H9 (cell line): ENCODE data around the gene LSP1. TPM values are rescaled to one million over a fixed set of nuclear protein-coding genes. Genes with fewer than 3 reads are reported as not detected.

ENCODE experiments used
- DNase-seq: peaks from one replicate; pipeline ENCODE4 v3.0.0-alpha.2; 2017
- H2AFZ ChIP-seq: one replicate; pipeline ENCODE4 v1.6.1; 2013; ENCODE audit warnings: mild to moderate bottlenecking, low read length, control low read depth, moderate library complexity
- H2AK5ac ChIP-seq: 2 replicates; pipeline ENCODE4 v1.6.1; 2013; ENCODE audit warnings: low read length, control low read depth, mixed read lengths; ENCODE audit not compliant: insufficient read length
- H2BK120ac ChIP-seq: one replicate; pipeline ENCODE4 v1.6.1; 2013; ENCODE audit warnings: low read depth, mild to moderate bottlenecking, low read length, control low read depth, inconsistent platforms; ENCODE audit not compliant: poor library complexity, severe bottlenecking
- H2BK12ac ChIP-seq: 2 replicates; pipeline ENCODE4 v1.6.1; 2013; ENCODE audit warnings: low read length, control low read depth, mixed read lengths, low read depth; ENCODE audit not compliant: insufficient read length
- H2BK15ac ChIP-seq: 2 replicates; pipeline ENCODE4 v1.6.1; 2013; ENCODE audit warnings: low read depth, low read length, control low read depth
- H2BK20ac ChIP-seq: one replicate; pipeline ENCODE4 v1.6.1; 2013; ENCODE audit warnings: low read depth, mild to moderate bottlenecking, low read length, control low read depth, inconsistent platforms; ENCODE audit not compliant: poor library complexity, severe bottlenecking
- H2BK5ac ChIP-seq: 2 replicates; pipeline ENCODE4 v1.6.1; 2013; ENCODE audit warnings: low read length, control low read depth, mixed read lengths; ENCODE audit not compliant: insufficient read length
- H3K14ac ChIP-seq: 2 replicates; pipeline ENCODE4 v1.6.1; 2013; ENCODE audit warnings: low read length, control low read depth; ENCODE audit not compliant: insufficient read depth
- H3K18ac ChIP-seq: 2 replicates; pipeline ENCODE4 v1.6.1; 2013; ENCODE audit warnings: low read depth, mild to moderate bottlenecking, mixed read lengths, low read length, control low read depth; ENCODE audit not compliant: insufficient read length
- H3K23ac ChIP-seq: 2 replicates; pipeline ENCODE4 v1.6.1; 2013; ENCODE audit warnings: low read length, control low read depth, mixed read lengths, low read depth; ENCODE audit not compliant: insufficient read length
- H3K23me2 ChIP-seq: 2 replicates; pipeline ENCODE4 v1.6.1; 2013; ENCODE audit warnings: low read depth, mild to moderate bottlenecking, mixed read lengths, low read length, control low read depth; ENCODE audit not compliant: insufficient read length, poor library complexity, severe bottlenecking
- H3K27ac ChIP-seq: 2 replicates; pipeline ENCODE4 v1.5.1; 2013; ENCODE audit warnings: low read length, control low read depth, mixed read lengths, low read depth; ENCODE audit not compliant: insufficient read length
- H3K27me3 ChIP-seq: 2 replicates; pipeline ENCODE4 v1.6.1; 2013; ENCODE audit warnings: low read length, control low read depth, inconsistent platforms; ENCODE audit not compliant: insufficient read depth
- H3K4ac ChIP-seq: 2 replicates; pipeline ENCODE4 v1.6.1; 2013; ENCODE audit warnings: low read depth, mild to moderate bottlenecking, control low read depth, inconsistent platforms, low read length, moderate library complexity
- H3K4me1 ChIP-seq: 2 replicates; pipeline ENCODE4 v1.6.1; 2013; ENCODE audit warnings: low read length, control low read depth, inconsistent platforms; ENCODE audit not compliant: insufficient read depth
- H3K4me2 ChIP-seq: 2 replicates; pipeline ENCODE4 v1.6.1; 2013; ENCODE audit warnings: low read length, control low read depth, mixed read lengths; ENCODE audit not compliant: insufficient read length, insufficient read depth
- H3K56ac ChIP-seq: 2 replicates; pipeline ENCODE4 v1.6.1; 2013; ENCODE audit warnings: low read depth, mild to moderate bottlenecking, mixed read lengths, low read length, control low read depth; ENCODE audit not compliant: insufficient read length
- H3K79me1 ChIP-seq: 2 replicates; pipeline ENCODE4 v1.6.1; 2013; ENCODE audit warnings: low read depth, mild to moderate bottlenecking, moderate library complexity, low read length, control low read depth, inconsistent platforms; ENCODE audit not compliant: insufficient read depth, poor library complexity, severe bottlenecking
- H3K79me2 ChIP-seq: 2 replicates; pipeline ENCODE4 v1.6.1; 2013; ENCODE audit warnings: low read length, control low read depth, inconsistent platforms; ENCODE audit not compliant: insufficient read depth
- H3K9ac ChIP-seq: 2 replicates; pipeline ENCODE4 v1.6.1; 2013; ENCODE audit warnings: low read length, control low read depth, mixed read lengths; ENCODE audit not compliant: insufficient read length; ENCODE audit errors: extremely low read depth
- H3K9me3 ChIP-seq: one replicate; pipeline ENCODE4 v1.6.1; 2013; ENCODE audit warnings: low read depth, low read length, inconsistent platforms; ENCODE audit not compliant: control insufficient read depth
- H3T11ph ChIP-seq: one replicate; pipeline ENCODE4 v1.6.1; 2013; ENCODE audit warnings: mild to moderate bottlenecking, low read length, control low read depth, inconsistent platforms
- H4K20me1 ChIP-seq: one replicate; pipeline ENCODE4 v1.6.1; 2013; ENCODE audit not compliant: control insufficient read depth, insufficient read length, insufficient read depth
- H4K5ac ChIP-seq: 2 replicates; pipeline ENCODE4 v1.6.1; 2013; ENCODE audit warnings: low read depth, mild to moderate bottlenecking, mixed read lengths, low read length, control low read depth; ENCODE audit not compliant: insufficient read length
- H4K8ac ChIP-seq: replicated peaks from 2 replicates; pipeline ENCODE4 v1.6.1; 2013; ENCODE audit warnings: low read length, control low read depth, mixed read lengths, low read depth; ENCODE audit not compliant: insufficient read length
- H4K91ac ChIP-seq: 2 replicates; pipeline ENCODE4 v1.6.1; 2013; ENCODE audit warnings: low read depth, mild to moderate bottlenecking, moderate library complexity, mixed read lengths, low read length, control low read depth; ENCODE audit not compliant: insufficient read length
- H3K27ac Mint-ChIP-seq, 3 experiments: 2 replicates in 2 of 3; 3 replicates in 1 of 3; pipeline ENCODE4 v1.8.0; 2020 to 2021; ENCODE audit warnings: mixed read lengths in 3 of 3, mild to moderate bottlenecking in 1 of 3, moderate library complexity in 1 of 3
- H3K27me3 Mint-ChIP-seq: 2 replicates; pipeline ENCODE4 v1.8.0; 2021; ENCODE audit warnings: low read depth, mild to moderate bottlenecking, moderate library complexity, mixed read lengths
- H3K36me3 Mint-ChIP-seq, 3 experiments: 2 replicates in 2 of 3; 3 replicates in 1 of 3; pipeline ENCODE4 v1.8.0; 2020 to 2021; ENCODE audit warnings: low read depth in 3 of 3, mixed read lengths in 3 of 3; ENCODE audit not compliant: insufficient read depth in 1 of 3
- H3K4me1 Mint-ChIP-seq, 2 experiments: 2 replicates each; pipeline ENCODE4 v1.8.0; 2020; ENCODE audit warnings: mixed read lengths in 2 of 2
- H3K4me3 Mint-ChIP-seq, 2 experiments: 2 replicates in 1 of 2; 3 replicates in 1 of 2; pipeline ENCODE4 v1.8.0; 2020 to 2021; ENCODE audit warnings: mild to moderate bottlenecking in 2 of 2, mixed read lengths in 2 of 2, moderate library complexity in 1 of 2
- H3K9me3 Mint-ChIP-seq, 2 experiments: 2 replicates in 1 of 2; 3 replicates in 1 of 2; pipeline ENCODE4 v1.8.0; 2020; ENCODE audit warnings: mild to moderate bottlenecking in 2 of 2, mixed read lengths in 2 of 2, moderate library complexity in 1 of 2
- CTCF ChIP-seq: fragments of 200-600 bp; sonication (generic); conservative IDR thresholded peaks from 3 replicates; pipeline ENCODE4 v1.8.0; 2021; ENCODE audit warnings: antibody characterized with exemption, mild to moderate bottlenecking
- WGBS: extraction: QIAGEN DNeasy Blood & Tissue Kit; methylation state at CpG from one replicate; pipeline ENCODE4 v1.1.7; 2013; ENCODE audit warnings: missing lambda C conversion rate, low lambda C conversion rate, mixed read lengths; ENCODE audit not compliant: insufficient read length; ENCODE audit errors: extremely low coverage; 5-methylcytosine and 5-hydroxymethylcytosine counted together
- total RNA-seq: library from RNA; stranded (reverse); gene quantifications from 2 replicates; pipeline ENCODE4 v1.2.1, GENCODE V29; 2021

LSP1 gene
- total RNA-seq, 1 experiment from 2014 or later = not detected

GRCh38 chr11:1856306-1857005, 3.6 kb downstream of the LSP1 start:
- H3K4me3 Mint-ChIP-seq = no peak overlapping the region
- Histone ChIP-seq H3K79me2 (no peaks in the 10 kb centered on the region), H3K56ac (no peak overlapping the region), H3T11ph (no peak overlapping the region), H3K18ac (no peak overlapping the region), H3K4me1 (no peaks in the 10 kb centered on the region), H3K27me3 (no peaks in the 10 kb centered on the region), H3K4ac (no peak overlapping the region), H2BK20ac (no peak overlapping the region), H3K27ac (no peak overlapping the region), H4K91ac (no peak overlapping the region), H3K9ac (no peak overlapping the region), H3K14ac (no peak overlapping the region; the same call in 1 of the 2 replicates), H2BK120ac (no peak overlapping the region), H2AFZ (no peak overlapping the region), H4K20me1 (no peaks in the 10 kb centered on the region), H2BK12ac (no peak overlapping the region), H3K9me3 (no peaks in the 10 kb centered on the region), H3K23ac (no peak overlapping the region), H2BK5ac (no peak overlapping the region), H4K5ac (no peak overlapping the region), H2BK15ac (no peak overlapping the region), H4K8ac (no peak overlapping the region), H3K79me1 (no peaks in the 10 kb centered on the region), H3K23me2 (no peaks in the 10 kb centered on the region), H3K4me2 (no peak overlapping the region), H2AK5ac (no peak overlapping the region)
- H3K4me1 Mint-ChIP-seq = no peaks in the 10 kb centered on the region
- H3K9me3 Mint-ChIP-seq = no peaks in the 10 kb centered on the region
- H3K27ac Mint-ChIP-seq = no peak overlapping the region
- WGBS = no CpG with 5 or more reads among the region's 13 CpGs
- no peak for TF ChIP-seq CTCF
- H3K27me3 Mint-ChIP-seq = peaks cover 12% of the 10 kb centered on the region
- no peak for DNase-seq
- no peaks in the 10 kb centered on the region for H3K36me3 Mint-ChIP-seq
